ENCODE data around the gene CNNM4.

The CNNM4 gene

DNA sequence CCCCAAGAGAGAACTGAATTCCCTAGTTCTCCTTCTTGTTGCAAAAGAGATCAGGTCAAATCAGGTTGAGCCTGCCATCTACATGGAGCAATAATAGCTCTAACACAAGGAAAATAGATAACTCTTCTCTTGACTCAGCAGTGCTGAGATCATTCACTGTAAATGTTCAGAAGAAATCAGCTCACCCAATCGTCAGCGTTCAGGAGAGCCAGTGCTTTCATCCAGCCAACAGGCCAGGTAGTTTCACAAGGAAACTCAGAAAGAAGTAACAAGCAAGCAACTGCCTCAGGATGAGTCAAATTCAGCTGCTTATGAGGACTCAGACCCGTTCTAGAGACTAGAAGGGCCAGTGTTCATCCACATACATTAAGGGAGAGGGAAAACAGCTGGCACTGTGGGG, 26.8 kb upstream of the CNNM4 start:
- Histone ChIP-seq H3K9ac (ENCODE audit: low read length) (no peak overlapping the region), H3K4me2 (ENCODE audit: low read length) (no peak overlapping the region), H3K27me3 (ENCODE audit: low read depth, low read length) (no peaks in the 10 kb centered on the region), H2AFZ (ENCODE audit: low read depth, low read length) (no peak overlapping the region), H4K20me1 (ENCODE audit: insufficient read depth, low read length) (no peaks in the 10 kb centered on the region), H3K9me3 (ENCODE audit: insufficient read depth, low read length) (no peaks in the 10 kb centered on the region), H3K79me2 (ENCODE audit: low read length) (peaks cover 2% of the 10 kb centered on the region), H3K4me1 (ENCODE audit: low read length) (peaks cover 1% of the 10 kb centered on the region), H3K27ac (ENCODE audit: low read length) (no peak overlapping the region), H3K4me3 (ENCODE audit: low read length) (no peak overlapping the region), H3K36me3 (replicated peaks; ENCODE audit: low read depth, low read length) (peaks cover 31% of the 10 kb centered on the region)
- no peak for TF ChIP-seq EZH2phosphoT487 (IDR thresholded peaks at IDR 0.05; ENCODE audit: low read depth)
- TF ChIP-seq, protein P1, sequence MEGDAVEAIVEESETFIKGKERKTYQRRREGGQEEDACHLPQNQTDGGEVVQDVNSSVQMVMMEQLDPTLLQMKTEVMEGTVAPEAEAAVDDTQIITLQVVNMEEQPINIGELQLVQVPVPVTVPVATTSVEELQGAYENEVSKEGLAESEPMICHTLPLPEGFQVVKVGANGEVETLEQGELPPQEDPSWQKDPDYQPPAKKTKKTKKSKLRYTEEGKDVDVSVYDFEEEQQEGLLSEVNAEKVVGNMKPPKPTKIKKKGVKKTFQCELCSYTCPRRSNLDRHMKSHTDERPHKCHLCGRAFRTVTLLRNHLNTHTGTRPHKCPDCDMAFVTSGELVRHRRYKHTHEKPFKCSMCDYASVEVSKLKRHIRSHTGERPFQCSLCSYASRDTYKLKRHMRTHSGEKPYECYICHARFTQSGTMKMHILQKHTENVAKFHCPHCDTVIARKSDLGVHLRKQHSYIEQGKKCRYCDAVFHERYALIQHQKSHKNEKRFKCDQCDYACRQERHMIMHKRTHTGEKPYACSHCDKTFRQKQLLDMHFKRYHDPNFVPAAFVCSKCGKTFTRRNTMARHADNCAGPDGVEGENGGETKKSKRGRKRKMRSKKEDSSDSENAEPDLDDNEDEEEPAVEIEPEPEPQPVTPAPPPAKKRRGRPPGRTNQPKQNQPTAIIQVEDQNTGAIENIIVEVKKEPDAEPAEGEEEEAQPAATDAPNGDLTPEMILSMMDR (IDR thresholded peaks at IDR 0.05; ENCODE audit: low read depth, low read length), result no peak

DNA sequence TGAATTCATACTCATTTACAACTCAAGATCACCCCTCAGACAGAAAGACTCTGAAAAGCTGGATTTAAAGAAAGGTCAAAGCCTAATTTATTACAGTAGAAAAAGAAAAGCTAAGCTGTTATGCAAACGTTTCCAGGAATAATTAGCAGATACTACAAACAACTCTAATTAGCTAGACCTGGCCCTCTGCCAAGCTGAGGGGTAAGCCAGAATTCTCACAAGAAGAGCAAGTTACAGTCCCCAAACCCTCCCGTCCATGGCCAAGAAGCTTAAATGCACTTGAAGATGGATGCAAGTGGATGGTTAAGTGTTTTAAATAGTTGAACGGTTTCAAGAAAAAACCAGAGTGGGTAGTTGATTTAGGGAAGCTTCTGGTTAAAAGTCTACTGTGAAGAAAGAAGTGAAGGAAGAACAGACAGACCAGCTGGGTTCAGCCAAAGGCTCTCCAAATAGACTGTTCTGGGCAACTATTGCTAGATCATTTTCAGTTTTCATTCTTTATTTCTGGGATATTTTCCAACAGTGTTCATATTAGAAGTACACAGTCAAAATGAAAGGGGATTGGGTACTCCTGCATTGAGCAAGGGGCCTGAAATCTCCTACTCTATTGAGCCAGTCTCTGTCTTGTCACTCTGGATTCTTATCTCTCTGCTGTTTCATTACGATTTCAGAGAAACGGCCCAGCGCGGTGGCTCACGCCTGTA, 25.7 kb upstream of the CNNM4 start:
- Histone ChIP-seq H3K4me2 (ENCODE audit: low read length) (no peak overlapping the region), H3K79me2 (ENCODE audit: low read length) (peaks cover 9% of the 10 kb centered on the region), H3K4me1 (ENCODE audit: low read length) (peaks cover 5% of the 10 kb centered on the region), H3K27ac (ENCODE audit: low read length) (no peak overlapping the region), H2AFZ (ENCODE audit: low read depth, low read length) (no peak overlapping the region), H3K4me3 (ENCODE audit: low read length) (no peak overlapping the region), H4K20me1 (ENCODE audit: insufficient read depth, low read length) (no peaks in the 10 kb centered on the region), H3K36me3 (replicated peaks; ENCODE audit: low read depth, low read length) (peaks cover 29% of the 10 kb centered on the region), H3K9me3 (ENCODE audit: insufficient read depth, low read length) (no peaks in the 10 kb centered on the region), H3K9ac (ENCODE audit: low read length) (no peak overlapping the region), H3K27me3 (ENCODE audit: low read depth, low read length) (no peaks in the 10 kb centered on the region)
- no peak for TF ChIP-seq EZH2phosphoT487 (IDR thresholded peaks at IDR 0.05; ENCODE audit: low read depth)
- TF ChIP-seq, protein P1 (IDR thresholded peaks at IDR 0.05; ENCODE audit: low read depth, low read length), result no peak

DNA sequence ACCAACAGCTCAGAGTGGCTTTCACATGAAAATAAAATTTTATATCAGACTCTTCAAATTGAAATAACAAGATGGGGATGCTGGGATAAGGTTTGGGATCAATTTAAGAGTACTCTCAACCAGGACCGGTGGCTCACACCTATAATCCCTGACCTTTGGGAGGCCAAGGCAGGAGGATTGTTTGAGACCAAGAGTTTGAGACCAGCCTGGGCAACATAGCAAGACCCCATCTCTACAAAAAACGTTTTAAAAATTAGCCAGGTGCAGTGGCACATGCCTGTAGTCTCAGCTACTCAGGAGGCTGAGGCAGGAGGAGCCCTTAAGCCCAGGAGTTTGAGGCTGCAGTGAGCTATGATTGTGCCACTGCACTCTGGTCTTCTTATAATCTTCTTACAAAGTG, 23.5 kb upstream of the CNNM4 start:
- Histone ChIP-seq H4K20me1 (ENCODE audit: insufficient read depth, low read length) (no peaks in the 10 kb centered on the region), H3K36me3 (replicated peaks; ENCODE audit: low read depth, low read length) (peaks cover 22% of the 10 kb centered on the region), H3K4me1 (ENCODE audit: low read length) (peaks cover 9% of the 10 kb centered on the region), H3K4me3 (ENCODE audit: low read length) (no peak overlapping the region), H3K27me3 (ENCODE audit: low read depth, low read length) (no peaks in the 10 kb centered on the region), H3K9me3 (ENCODE audit: insufficient read depth, low read length) (no peaks in the 10 kb centered on the region), H3K9ac (ENCODE audit: low read length) (no peak overlapping the region), H2AFZ (ENCODE audit: low read depth, low read length) (no peak overlapping the region), H3K79me2 (ENCODE audit: low read length) (peaks cover 9% of the 10 kb centered on the region), H3K4me2 (ENCODE audit: low read length) (no peak overlapping the region), H3K27ac (ENCODE audit: low read length) (no peak overlapping the region)
- no peak for TF ChIP-seq EZH2phosphoT487 (IDR thresholded peaks at IDR 0.05; ENCODE audit: low read depth)
- TF ChIP-seq, protein P1 (IDR thresholded peaks at IDR 0.05; ENCODE audit: low read depth, low read length), result no peak

DNA sequence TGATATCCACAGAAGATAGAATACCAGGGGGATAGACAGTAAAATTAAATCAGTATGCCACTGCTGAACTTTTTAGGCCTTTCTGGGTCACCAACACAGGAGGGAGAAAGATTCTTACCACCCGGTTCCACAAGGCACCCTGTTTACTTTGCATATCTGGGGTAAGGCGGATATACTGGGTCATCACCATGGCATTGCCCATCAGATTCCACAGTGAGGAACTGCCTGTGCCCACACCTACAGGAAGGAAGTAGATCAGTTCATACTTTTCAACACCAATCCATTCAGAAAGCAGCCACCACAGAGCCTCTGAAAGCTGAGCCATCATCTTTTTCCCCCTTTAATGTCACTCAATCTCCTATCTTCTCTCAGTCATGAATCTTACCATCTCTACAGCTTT, 22.9 kb upstream of the CNNM4 start:
- Histone ChIP-seq H3K4me2 (ENCODE audit: low read length) (no peak overlapping the region), H3K9ac (ENCODE audit: low read length) (no peak overlapping the region), H3K27ac (ENCODE audit: low read length) (no peak overlapping the region), H3K36me3 (replicated peaks; ENCODE audit: low read depth, low read length) (peaks cover 22% of the 10 kb centered on the region), H2AFZ (ENCODE audit: low read depth, low read length) (no peak overlapping the region), H3K27me3 (ENCODE audit: low read depth, low read length) (no peaks in the 10 kb centered on the region), H3K4me3 (ENCODE audit: low read length) (no peak overlapping the region), H3K79me2 (ENCODE audit: low read length) (peaks cover 9% of the 10 kb centered on the region), H4K20me1 (ENCODE audit: insufficient read depth, low read length) (no peaks in the 10 kb centered on the region), H3K4me1 (ENCODE audit: low read length) (peaks cover 9% of the 10 kb centered on the region), H3K9me3 (ENCODE audit: insufficient read depth, low read length) (no peaks in the 10 kb centered on the region)
- TF ChIP-seq, protein P1 (IDR thresholded peaks at IDR 0.05; ENCODE audit: low read depth, low read length), result no peak
- TF ChIP-seq EZH2phosphoT487 (IDR thresholded peaks at IDR 0.05; ENCODE audit: low read depth), result no peak

Data from OCI-LY3 (cell line).